GM21423 (cell line): ENCODE data around the gene SORCS3.

ENCODE experiments used
- ATAC-seq: cut with Tn5 transposase; IDR thresholded peaks from one replicate; pipeline ENCODE4 v1.9.1; 2021; ENCODE audit warnings: mild to moderate bottlenecking, moderate library complexity; ENCODE audit not compliant: unreplicated experiment

The SORCS3 gene

GRCh38 chr10:105154736-105155135 lies 513.6 kb downstream of the SORCS3 start:
- no peak for ATAC-seq

- ATAC-seq: no peak
Observed at GRCh38 chr10:105159268-105159667, 518.2 kb downstream of the SORCS3 start.

- no peak for ATAC-seq
Observed at GRCh38 chr10:105161149-105161548, 520.1 kb downstream of the SORCS3 start.

GRCh38 chr10:105161767-105162166 lies 520.7 kb downstream of the SORCS3 start:
- no peak for ATAC-seq

- no peak for ATAC-seq
Observed at GRCh38 chr10:105170521-105170920, 529.4 kb downstream of the SORCS3 start.

- ATAC-seq: no peak
Observed at GRCh38 chr10:105171945-105172344, 530.9 kb downstream of the SORCS3 start.

- no peak for ATAC-seq
Observed at GRCh38 chr10:105181626-105182025, 540.5 kb downstream of the SORCS3 start.

- no peak for ATAC-seq
Observed at GRCh38 chr10:105183536-105183935, 542.4 kb downstream of the SORCS3 start.

GRCh38 chr10:105185161-105185560 lies 544.1 kb downstream of the SORCS3 start:
- no peak for ATAC-seq

GRCh38 chr10:105187243-105187642 lies 546.2 kb downstream of the SORCS3 start:
- no peak for ATAC-seq

- ATAC-seq: no peak
Observed at GRCh38 chr10:105188737-105189462, 547.8 kb downstream of the SORCS3 start.

- no peak for ATAC-seq
Observed at GRCh38 chr10:105189463-105189800, 548.3 kb downstream of the SORCS3 start.

- ATAC-seq: no peak
Observed at GRCh38 chr10:105192146-105192545, 551.1 kb downstream of the SORCS3 start.

- ATAC-seq: no peak
Observed at GRCh38 chr10:105192861-105193260, 551.8 kb downstream of the SORCS3 start.

- no peak for ATAC-seq
Observed at GRCh38 chr10:105195831-105196230, 554.7 kb downstream of the SORCS3 start.

GRCh38 chr10:105197598-105198364 lies 556.7 kb downstream of the SORCS3 start:
- ATAC-seq: no peak

GRCh38 chr10:105206616-105207015 lies 565.5 kb downstream of the SORCS3 start:
- ATAC-seq: no peak

GRCh38 chr10:105207476-105207995 lies 566.4 kb downstream of the SORCS3 start:
- ATAC-seq: no peak

GRCh38 chr10:105210546-105210945 lies 569.5 kb downstream of the SORCS3 start:
- ATAC-seq: no peak

- ATAC-seq: no peak
Observed at GRCh38 chr10:105237685-105238084, 596.6 kb downstream of the SORCS3 start.

GRCh38 chr10:105239311-105240219 lies 598.5 kb downstream of the SORCS3 start:
- ATAC-seq: no peak
